ENCODE measurements around the gene SLC46A3.

DNA sequence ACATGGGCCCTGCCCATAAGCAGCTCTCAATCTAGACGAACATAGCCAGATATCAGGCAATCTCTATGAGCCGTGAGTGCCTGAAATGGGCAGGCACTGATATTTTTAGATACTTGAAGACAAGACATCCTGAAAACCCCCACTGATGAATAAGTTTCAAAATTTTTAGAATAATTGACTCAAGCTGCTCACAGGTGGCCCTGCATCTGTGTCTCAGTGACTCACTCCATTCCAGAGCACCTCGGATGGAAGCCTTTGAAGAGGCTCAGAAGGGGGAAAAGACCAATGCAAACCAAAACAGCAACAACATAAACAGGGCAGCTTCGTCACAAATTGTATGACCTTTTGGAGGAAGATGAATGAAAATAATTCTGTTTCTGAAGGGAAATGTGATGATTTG lies 42.8 kb upstream of the SLC46A3 start:
- TF ChIP-seq CTCF (IDR thresholded peaks at IDR 0.05; ENCODE audit: poor library complexity) (no peak), EZH2phosphoT487 (IDR thresholded peaks at IDR 0.05; ENCODE audit: low read depth, severe bottlenecking, unreplicated experiment) (no peak)

Data from hepatocyte (in vitro differentiated cells).